Neuronal stem cell (in vitro differentiated cells): Measurements from ENCODE around the gene PACRG.

Experiments
- DNase-seq: peaks from one replicate; pipeline ENCODE4 v3.0.0-alpha.2; 2013; ENCODE audit warnings: low spot score
- H2AFZ ChIP-seq: one replicate; pipeline ENCODE4 v1.6.1; 2013; ENCODE audit warnings: mild to moderate bottlenecking, low read length, inconsistent platforms
- H2AK5ac ChIP-seq: 2 replicates; pipeline ENCODE4 v1.6.1; 2013; ENCODE audit warnings: low read depth, mild to moderate bottlenecking, inconsistent platforms, low read length, moderate library complexity, mixed read lengths
- H2BK120ac ChIP-seq: 2 replicates; pipeline ENCODE4 v1.6.1; 2013; ENCODE audit warnings: low read depth, mild to moderate bottlenecking, inconsistent platforms, low read length, moderate library complexity, mixed read lengths
- H2BK12ac ChIP-seq: one replicate; pipeline ENCODE4 v1.6.1; 2013; ENCODE audit warnings: low read length, inconsistent platforms
- H2BK15ac ChIP-seq: 2 replicates; pipeline ENCODE4 v1.6.1; 2013; ENCODE audit warnings: mild to moderate bottlenecking, low read length, inconsistent platforms, mixed read lengths
- H2BK5ac ChIP-seq: one replicate; pipeline ENCODE4 v1.6.1; 2013; ENCODE audit warnings: inconsistent platforms, mild to moderate bottlenecking, low read length, moderate library complexity
- H3K14ac ChIP-seq: one replicate; pipeline ENCODE4 v1.6.1; 2013; ENCODE audit warnings: low read length, inconsistent platforms
- H3K18ac ChIP-seq: 2 replicates; pipeline ENCODE4 v1.6.1; 2013; ENCODE audit warnings: low read length, inconsistent platforms
- H3K23ac ChIP-seq: 2 replicates; pipeline ENCODE4 v1.6.1; 2013; ENCODE audit warnings: low read depth, mild to moderate bottlenecking, mixed read lengths, low read length, inconsistent platforms; ENCODE audit not compliant: poor library complexity
- H3K27ac ChIP-seq: replicated peaks from 3 replicates; pipeline ENCODE4 v1.5.1; 2013; ENCODE audit warnings: low read length, inconsistent platforms
- H3K27me3 ChIP-seq, 3 experiments: 2 replicates each; pipeline ENCODE4 v1.6.1; 2013; ENCODE audit warnings: low read length in 3 of 3, mild to moderate bottlenecking in 2 of 3, inconsistent platforms in 1 of 3, low read depth in 1 of 3, mixed read lengths in 1 of 3, moderate library complexity in 1 of 3; ENCODE audit not compliant: control insufficient read depth in 3 of 3, insufficient read depth in 3 of 3
- H3K36me3 ChIP-seq, 2 donors: replicated peaks in 1 of 2; 2 replicates each; pipeline ENCODE4 v1.6.1; 2013; ENCODE audit warnings: low read length in 2 of 2; ENCODE audit not compliant: control insufficient read depth in 2 of 2, insufficient read depth in 2 of 2
- H3K4ac ChIP-seq: 2 replicates; pipeline ENCODE4 v1.6.1; 2013; ENCODE audit warnings: inconsistent platforms, mild to moderate bottlenecking, low read length, moderate library complexity
- H3K4me1 ChIP-seq, 2 donors: 1 replicate in 1 of 2; 2 replicates in 1 of 2; pipeline ENCODE4 v1.6.1; 2013; ENCODE audit warnings: low read length in 2 of 2, low read depth in 1 of 2; ENCODE audit not compliant: control insufficient read depth in 2 of 2, insufficient read depth in 1 of 2
- H3K4me2 ChIP-seq: one replicate; pipeline ENCODE4 v1.6.1; 2013; ENCODE audit warnings: mild to moderate bottlenecking, low read length, inconsistent platforms; ENCODE audit not compliant: insufficient read depth, poor library complexity, severe bottlenecking
- H3K4me3 ChIP-seq, 2 donors: 2 replicates each; pipeline ENCODE4 v1.5.1; 2013; ENCODE audit warnings: low read length in 2 of 2, mild to moderate bottlenecking in 2 of 2, inconsistent platforms in 1 of 2, moderate library complexity in 1 of 2
- H3K79me1 ChIP-seq: one replicate; pipeline ENCODE4 v1.6.1; 2013; ENCODE audit warnings: low read depth, mild to moderate bottlenecking, inconsistent platforms, low read length, moderate library complexity
- H3K9ac ChIP-seq: one replicate; pipeline ENCODE4 v1.6.1; 2013; ENCODE audit warnings: mild to moderate bottlenecking, low read depth, low read length, inconsistent platforms; ENCODE audit not compliant: poor library complexity
- H3K9me3 ChIP-seq, 2 donors: replicated peaks in 1 of 2; 2 replicates each; pipeline versions ENCODE3 to v1.6.1; 2013; ENCODE audit warnings: low read length in 2 of 2, mild to moderate bottlenecking in 2 of 2, inconsistent platforms in 1 of 2, low read depth in 1 of 2, mixed read lengths in 1 of 2, moderate library complexity in 1 of 2; ENCODE audit not compliant: control insufficient read depth in 2 of 2, insufficient read depth in 1 of 2
- H4K8ac ChIP-seq: one replicate; pipeline ENCODE4 v1.6.1; 2013; ENCODE audit warnings: low read depth, mild to moderate bottlenecking, inconsistent platforms, low read length, moderate library complexity
- H4K91ac ChIP-seq: one replicate; pipeline ENCODE4 v1.6.1; 2013; ENCODE audit warnings: low read length, low read depth, mild to moderate bottlenecking, inconsistent platforms; ENCODE audit not compliant: poor library complexity
- WGBS, 2 donors: extraction: QIAGEN DNeasy Blood & Tissue Kit; methylation state at CpG; one replicate each; pipeline ENCODE4 v1.1.7; 2013; ENCODE audit warnings: missing lambda C conversion rate in 2 of 2, mixed read lengths in 1 of 2; ENCODE audit not compliant: insufficient read length in 2 of 2, insufficient replicate concordance in 1 of 2; ENCODE audit errors: extremely low coverage in 2 of 2; 5-methylcytosine and 5-hydroxymethylcytosine counted together

The PACRG gene

GRCh38 chr6:163057260-163057659 lies 329.5 kb downstream of the PACRG start:
- Histone ChIP-seq H3K4me3 (no peak overlapping the region), H4K91ac (no peak overlapping the region), H3K27me3 (no peaks in the 10 kb centered on the region), H3K36me3 (no peaks in the 10 kb centered on the region), H3K79me1 (no peaks in the 10 kb centered on the region), H2BK12ac (no peak overlapping the region), H3K9ac (no peak overlapping the region), H3K23ac (no peak overlapping the region), H2BK5ac (no peak overlapping the region), H3K9me3 (peaks cover 0 to 23% of the 10 kb centered on the region in 2 donors), H3K27ac (no peak overlapping the region), H4K8ac (no peak overlapping the region), H3K14ac (no peak overlapping the region), H3K4me1 (peaks cover 0 to 22% of the 10 kb centered on the region in 2 donors), H3K4ac (no peak overlapping the region), H3K4me2 (no peak overlapping the region), H2AK5ac (no peak overlapping the region), H2BK15ac (no peak overlapping the region), H2BK120ac (no peak overlapping the region), H3K18ac (no peak overlapping the region), H2AFZ (no peak overlapping the region)
- no CpG with 5 or more reads among the region's 2 CpGs for WGBS, 2 donors
- no peak for DNase-seq

DNA sequence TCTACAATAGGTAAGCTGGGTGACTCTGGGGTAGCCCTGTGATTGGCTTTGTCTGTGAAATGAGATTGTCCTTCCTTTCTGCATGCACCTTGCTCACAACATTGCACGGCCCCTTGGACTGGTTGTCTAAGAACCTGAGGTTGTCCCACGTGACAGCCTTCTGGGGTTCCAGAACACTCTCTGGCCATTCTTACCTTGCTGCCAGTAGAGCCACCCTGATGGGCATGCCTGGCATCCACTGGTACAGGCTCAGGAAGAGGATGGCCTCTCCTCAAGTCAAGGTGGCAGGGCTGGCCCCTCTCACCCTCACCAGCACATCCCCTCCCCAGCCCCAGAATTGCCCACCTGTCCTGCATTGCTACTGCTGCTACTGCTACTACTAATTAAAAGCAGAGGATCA lies 335.0 kb downstream of the PACRG start:
- peak overlapping the region; percentile 35 for H2BK15ac ChIP-seq
- no peak overlapping the region for H3K4me3 ChIP-seq
- peaks cover 0 to 14% of the 10 kb centered on the region in 2 donors for H3K9me3 ChIP-seq
- H2BK120ac ChIP-seq = peak overlapping the region; percentile 4
- peak overlapping the region; percentile 17 for H2AK5ac ChIP-seq
- no peak overlapping the region for H2BK12ac ChIP-seq
- H4K91ac ChIP-seq = no peak overlapping the region
- no peak overlapping the region for H3K4me2 ChIP-seq
- no peak for DNase-seq
- H3K36me3 ChIP-seq = no peaks in the 10 kb centered on the region
- no peaks in the 10 kb centered on the region for H3K27me3 ChIP-seq
- no peak overlapping the region for H3K4ac ChIP-seq
- no peak overlapping the region for H2AFZ ChIP-seq
- H2BK5ac ChIP-seq = no peak overlapping the region
- no peak overlapping the region for H3K14ac ChIP-seq
- H3K9ac ChIP-seq = no peak overlapping the region
- no peaks in the 10 kb centered on the region for H3K79me1 ChIP-seq
- no CpG with 5 or more reads among the region's 2 CpGs for WGBS, 2 donors
- no peak overlapping the region for H3K23ac ChIP-seq
- no peak overlapping the region for H3K27ac ChIP-seq
- H3K18ac ChIP-seq = no peak overlapping the region
- no peak overlapping the region for H4K8ac ChIP-seq
- peaks cover 10% of the 10 kb centered on the region in 2 donors for H3K4me1 ChIP-seq

DNA sequence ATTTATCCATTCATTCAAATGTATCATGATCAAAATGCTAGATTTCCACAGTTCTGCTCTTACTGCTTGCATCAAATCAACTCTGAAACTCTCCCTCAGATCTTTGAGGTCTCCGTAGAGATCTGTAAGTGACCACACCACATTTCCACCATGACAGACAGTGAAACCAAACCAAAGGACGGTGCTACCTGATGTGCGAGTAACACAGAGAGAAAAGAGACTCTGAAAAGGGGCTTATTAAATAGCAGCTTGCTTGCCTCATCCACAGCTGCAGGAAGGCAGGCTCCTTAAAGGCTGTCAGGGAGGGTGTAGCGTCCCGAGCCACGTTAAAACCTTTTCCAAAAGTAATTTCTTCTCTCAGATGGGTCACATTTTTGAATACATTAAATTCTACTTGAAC lies 335.8 kb downstream of the PACRG start:
- no peak overlapping the region for H2BK15ac ChIP-seq
- H3K4me3 ChIP-seq = no peak overlapping the region
- H3K79me1 ChIP-seq = no peaks in the 10 kb centered on the region
- no CpG with 5 or more reads among the region's 6 CpGs for WGBS, 2 donors
- no peak overlapping the region for H3K4ac ChIP-seq
- no peak overlapping the region for H4K91ac ChIP-seq
- H3K4me1 ChIP-seq = peaks cover 10% of the 10 kb centered on the region in 2 donors
- no peak overlapping the region for H4K8ac ChIP-seq
- no peak overlapping the region for H2BK5ac ChIP-seq
- H3K4me2 ChIP-seq = no peak overlapping the region
- no peak overlapping the region for H3K9ac ChIP-seq
- no peaks in the 10 kb centered on the region for H3K36me3 ChIP-seq
- no peak overlapping the region for H3K27ac ChIP-seq
- H3K14ac ChIP-seq = no peak overlapping the region
- no peak overlapping the region for H2AK5ac ChIP-seq
- H2BK12ac ChIP-seq = no peak overlapping the region
- H2BK120ac ChIP-seq = no peak overlapping the region
- peak overlapping the region; percentile 15 for H2AFZ ChIP-seq
- no peak for DNase-seq
- no peak overlapping the region for H3K18ac ChIP-seq
- no peak overlapping the region for H3K23ac ChIP-seq
- H3K9me3 ChIP-seq = peaks cover 0 to 14% of the 10 kb centered on the region in 2 donors
- no peaks in the 10 kb centered on the region for H3K27me3 ChIP-seq

DNA sequence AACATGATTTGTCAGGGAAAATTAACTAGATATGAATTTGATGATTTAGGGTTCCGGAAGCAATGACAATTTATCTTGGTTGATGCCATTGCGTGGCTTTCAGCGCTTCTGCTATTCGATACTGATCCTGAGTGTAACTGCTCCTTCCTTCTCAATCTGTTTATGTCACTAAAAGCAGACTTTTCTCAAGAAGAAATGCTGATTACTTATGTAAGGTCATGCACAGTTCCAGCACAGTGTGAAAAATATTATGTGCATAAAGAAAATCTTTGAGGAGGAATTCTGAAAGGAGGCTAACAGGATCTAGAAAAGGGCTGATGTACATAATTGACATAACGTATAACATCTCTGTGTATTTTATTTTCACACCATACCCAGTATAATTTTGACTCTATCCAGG lies 336.6 kb downstream of the PACRG start:
- peaks cover 10% of the 10 kb centered on the region in 2 donors for H3K4me1 ChIP-seq
- no peak overlapping the region for H3K4me2 ChIP-seq
- no peak overlapping the region for H3K14ac ChIP-seq
- H4K8ac ChIP-seq = no peak overlapping the region
- no peak overlapping the region for H3K9ac ChIP-seq
- no peak overlapping the region for H3K27ac ChIP-seq
- WGBS, 2 donors = no CpG with 5 or more reads among the region's 5 CpGs
- H4K91ac ChIP-seq = no peak overlapping the region
- H2AFZ ChIP-seq = no peak overlapping the region
- H3K27me3 ChIP-seq = no peaks in the 10 kb centered on the region
- no peaks in the 10 kb centered on the region for H3K36me3 ChIP-seq
- H2AK5ac ChIP-seq = no peak overlapping the region
- H2BK5ac ChIP-seq = no peak overlapping the region
- H3K4me3 ChIP-seq = no peak overlapping the region
- no peak for DNase-seq
- H2BK12ac ChIP-seq = no peak overlapping the region
- no peak overlapping the region for H3K18ac ChIP-seq
- H2BK120ac ChIP-seq = no peak overlapping the region
- H2BK15ac ChIP-seq = no peak overlapping the region
- H3K9me3 ChIP-seq = peaks cover 1 to 10% of the 10 kb centered on the region in 2 donors
- no peak overlapping the region for H3K23ac ChIP-seq
- no peaks in the 10 kb centered on the region for H3K79me1 ChIP-seq
- H3K4ac ChIP-seq = no peak overlapping the region
